Caco-2 (cell line): ENCODE measurements around the gene PTGS2. TPM values are rescaled to one million over a fixed set of nuclear protein-coding genes. Genes with fewer than 3 reads are reported as not detected.

Experiments
- BruUV-seq: library from RNA; stranded (reverse); fragments of 400-500 nt; replicated peaks from 2 replicates; lab custom pipeline; 2021; lab: Mats Ljungman, UMichigan
- CTCF ChIA-PET: fragments of 300-600 bp; sonication (Branson Sonifier 250); formaldehyde crosslinking; loops from one replicate; lab custom pipeline; 2022; ENCODE audit warnings: antibody characterized with exemption; lab: Charles Lee
- POLR2A ChIA-PET: fragments of 300-600 bp; sonication (Branson Sonifier 250); formaldehyde crosslinking; loops from one replicate; lab custom pipeline; 2022; ENCODE audit warnings: antibody characterized with exemption; lab: Charles Lee
- DNase-seq, 2 experiments: peaks; one replicate each; pipeline versions ENCODE4 v3.0.0 to v3.0.0-alpha.2; 2020 to 2022
- H3K27me3 ChIP-seq: replicated peaks from 2 replicates; pipeline ENCODE4 v1.6.0; 2011; ENCODE audit warnings: low read length; ENCODE audit not compliant: control insufficient read depth, insufficient read depth
- H3K36me3 ChIP-seq: 2 replicates; pipeline ENCODE4 v1.5.1; 2011; ENCODE audit warnings: low read length; ENCODE audit not compliant: control insufficient read depth, insufficient read depth
- H3K4me1 ChIP-seq: fragments of 250-450 bp; sonication (Bioruptor Pico); 2 replicates; pipeline ENCODE4 v1.5.1; 2020; ENCODE audit warnings: mild to moderate bottlenecking
- H3K4me3 ChIP-seq: 2 replicates; pipeline ENCODE4 v1.5.1; 2011; ENCODE audit warnings: low read depth, mild to moderate bottlenecking, control low read depth, low read length
- H3K9me3 ChIP-seq: fragments of 250-450 bp; sonication (Bioruptor Pico); 2 replicates; pipeline ENCODE4 v1.5.1; 2020; ENCODE audit warnings: mild to moderate bottlenecking, moderate library complexity
- H3K27ac Mint-ChIP-seq: one replicate; pipeline ENCODE4 v1.8.0; 2022; ENCODE audit warnings: mixed read lengths; ENCODE audit not compliant: unreplicated experiment
- H3K27me3 Mint-ChIP-seq: one replicate; pipeline ENCODE4 v1.8.0; 2022; ENCODE audit warnings: mixed read lengths; ENCODE audit not compliant: insufficient read depth, unreplicated experiment
- H3K36me3 Mint-ChIP-seq: one replicate; pipeline ENCODE4 v1.8.0; 2022; ENCODE audit warnings: mild to moderate bottlenecking, mixed read lengths; ENCODE audit not compliant: insufficient read depth, unreplicated experiment
- H3K4me1 Mint-ChIP-seq: one replicate; pipeline ENCODE4 v1.8.0; 2022; ENCODE audit warnings: low read depth, mixed read lengths; ENCODE audit not compliant: unreplicated experiment
- H3K4me3 Mint-ChIP-seq: one replicate; pipeline ENCODE4 v1.8.0; 2022; ENCODE audit warnings: mild to moderate bottlenecking, moderate library complexity, mixed read lengths; ENCODE audit not compliant: unreplicated experiment
- H3K9me3 Mint-ChIP-seq: one replicate; pipeline ENCODE4 v1.8.0; 2022; ENCODE audit warnings: mixed read lengths; ENCODE audit not compliant: unreplicated experiment
- CTCF ChIP-seq, 2 experiments: fragments of 200-600 bp in 1 of 2; IDR thresholded peaks; 1 replicate in 1 of 2; 2 replicates in 1 of 2; pipeline versions ENCODE4 v1.5.1 to v1.8.0; 2011 to 2022; ENCODE audit warnings: antibody characterized with exemption in 1 of 2, control low read depth in 1 of 2, inconsistent platforms in 1 of 2, low read depth in 1 of 2, low read length in 1 of 2, mild to moderate bottlenecking in 1 of 2, moderate library complexity in 1 of 2; ENCODE audit not compliant: insufficient read depth in 1 of 2, severe bottlenecking in 1 of 2, unreplicated experiment in 1 of 2
- intact Hi-C: fragments of 100-400 bp; cut with micrococcal nuclease; formaldehyde crosslinking; loops from one replicate; pipeline ENCODE4 v1.10.0; 2022; ENCODE audit not compliant: unreplicated experiment
- total RNA-seq: library from RNA; stranded (reverse); gene quantifications from 2 replicates; pipeline ENCODE4 v1.2.3, GENCODE V29; 2022

Gene PTGS2
- total RNA-seq, 1 experiment from 2014 or later = 18.4 TPM

GRCh38 chr1:186681121-186681520, 898 bp upstream of the PTGS2 start:
- DNase-seq = peak in 1 of 2 experiments; percentile 4
- no peaks in the 10 kb centered on the region for H3K9me3 ChIP-seq
- peak overlapping the region; percentile 99 for H3K27ac Mint-ChIP-seq

DNA sequence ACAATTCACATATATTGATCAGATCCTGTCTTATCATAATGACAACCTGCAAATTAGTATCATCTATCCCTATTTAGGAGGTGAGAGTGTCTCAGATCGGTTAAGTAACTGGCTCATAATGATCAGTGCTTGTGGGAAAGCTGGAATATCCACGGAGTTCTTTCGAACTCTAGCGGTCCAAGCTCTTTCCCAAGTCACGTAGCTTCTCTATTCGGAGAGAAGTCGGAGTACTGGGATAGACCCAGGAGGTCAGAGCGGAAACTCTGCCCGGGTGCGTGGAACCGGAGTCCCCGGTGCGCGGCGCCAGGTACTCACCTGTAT, 339 bp downstream of the PTGS2 start:
- H3K4me3 Mint-ChIP-seq = peak overlapping the region; percentile 99
- peak overlapping the region; percentile 99 for H3K27ac Mint-ChIP-seq
- H3K9me3 Mint-ChIP-seq = no peaks in the 10 kb centered on the region
- peak overlapping the region; percentile 59 for H3K4me3 ChIP-seq
- CTCF ChIA-PET = interaction anchor here (0.8 to 2.9 kb wide), 10 partner anchors 9 to 305 kb away, joined by 3 to 15 read pairs (median 6); partner anchors contain the start of genes ODR4 and TPR
- H3K4me1 Mint-ChIP-seq = peaks cover 9% of the 10 kb centered on the region
- no peaks in the 10 kb centered on the region for H3K36me3 ChIP-seq
- no peaks in the 10 kb centered on the region for H3K4me1 ChIP-seq
- H3K9me3 ChIP-seq = no peaks in the 10 kb centered on the region
- TF ChIP-seq CTCF (IDR thresholded peaks at IDR 0.05; ENCODE audit: insufficient read depth in 1 of 2, low read depth in 1 of 2, low read length in 1 of 2, severe bottlenecking in 1 of 2, unreplicated experiment in 1 of 2) = no peak
- no peak for DNase-seq
- peaks cover 53% of the 10 kb centered on the region for H3K36me3 Mint-ChIP-seq
- POLR2A ChIA-PET = interaction anchor here (0.6 to 0.9 kb wide), 2 partner anchors 33 to 185 kb away, joined by 4 read pairs; no protein-coding TSS in a partner anchor
- H3K27me3 Mint-ChIP-seq = no peaks in the 10 kb centered on the region
- intact Hi-C loops = loop anchor here (1.0 to 10.0 kb wide), 9 partner anchors 35 to 306 kb away; partner anchors contain the start of genes ODR4 and TPR
- H3K27me3 ChIP-seq = no peaks in the 10 kb centered on the region
- BruUV-seq = TSS peak; percentile 52

More at GRCh38 chr1:186681121-186681520, 898 bp upstream of the PTGS2 start:
- H3K27me3 ChIP-seq = no peaks in the 10 kb centered on the region
- POLR2A ChIA-PET = no interaction called here
- peak overlapping the region; percentile 59 for H3K4me3 ChIP-seq
- Mint-ChIP-seq H3K4me3 (peak overlapping the region; percentile 99), H3K4me1 (peaks cover 10% of the 10 kb centered on the region), H3K27me3 (no peaks in the 10 kb centered on the region), H3K36me3 (peaks cover 44% of the 10 kb centered on the region), H3K9me3 (no peaks in the 10 kb centered on the region)
- no peak for TF ChIP-seq CTCF (IDR thresholded peaks at IDR 0.05; ENCODE audit: insufficient read depth in 1 of 2, low read depth in 1 of 2, low read length in 1 of 2, severe bottlenecking in 1 of 2, unreplicated experiment in 1 of 2)
- BruUV-seq = TSS peak; percentile 91
- no peaks in the 10 kb centered on the region for H3K36me3 ChIP-seq
- CTCF ChIA-PET = interaction anchor here (1.2 to 2.9 kb wide), 5 partner anchors 75 to 306 kb away, joined by 3 to 15 read pairs (median 9); partner anchors contain the start of genes ODR4 and TPR
- no peaks in the 10 kb centered on the region for H3K4me1 ChIP-seq
- intact Hi-C loops = loop anchor here (2.0 to 10.0 kb wide), 2 partner anchors 188 to 234 kb away; no protein-coding TSS in a partner anchor

- Mint-ChIP-seq H3K36me3 (peaks cover 63% of the 10 kb centered on the region), H3K27me3 (no peaks in the 10 kb centered on the region), H3K4me1 (peaks cover 6% of the 10 kb centered on the region), H3K9me3 (no peaks in the 10 kb centered on the region), H3K4me3 (peak overlapping the region; percentile 66), H3K27ac (no peak overlapping the region)
- POLR2A ChIA-PET = no interaction called here
- Histone ChIP-seq H3K27me3 (no peaks in the 10 kb centered on the region), H3K4me3 (no peak overlapping the region), H3K4me1 (no peaks in the 10 kb centered on the region), H3K9me3 (no peaks in the 10 kb centered on the region), H3K36me3 (no peaks in the 10 kb centered on the region)
- no TSS peak for BruUV-seq
- no peak for TF ChIP-seq CTCF (IDR thresholded peaks at IDR 0.05; ENCODE audit: insufficient read depth in 1 of 2, low read depth in 1 of 2, low read length in 1 of 2, severe bottlenecking in 1 of 2, unreplicated experiment in 1 of 2)
- no peak for DNase-seq
- CTCF ChIA-PET = no interaction called here
- intact Hi-C loops = no loop called here
These were observed 2.1 kb downstream of the PTGS2 start for GRCh38 chr1:186678155-186678554.
